HG02970 (cell line): ENCODE measurements around the gene PDE4D.
"Not testable (repeated sequence)": the region's sequence is repeated elsewhere in the genome, so short reads cannot be mapped to it uniquely, and the experiment has no call there.

Source experiments
- ATAC-seq: cut with Tn5 transposase; IDR thresholded peaks from one replicate; pipeline ENCODE4 v1.9.1; 2021; ENCODE audit warnings: mild to moderate bottlenecking, moderate library complexity, moderate number of reproducible peaks; ENCODE audit not compliant: unreplicated experiment, low FRiP score

Gene PDE4D

DNA sequence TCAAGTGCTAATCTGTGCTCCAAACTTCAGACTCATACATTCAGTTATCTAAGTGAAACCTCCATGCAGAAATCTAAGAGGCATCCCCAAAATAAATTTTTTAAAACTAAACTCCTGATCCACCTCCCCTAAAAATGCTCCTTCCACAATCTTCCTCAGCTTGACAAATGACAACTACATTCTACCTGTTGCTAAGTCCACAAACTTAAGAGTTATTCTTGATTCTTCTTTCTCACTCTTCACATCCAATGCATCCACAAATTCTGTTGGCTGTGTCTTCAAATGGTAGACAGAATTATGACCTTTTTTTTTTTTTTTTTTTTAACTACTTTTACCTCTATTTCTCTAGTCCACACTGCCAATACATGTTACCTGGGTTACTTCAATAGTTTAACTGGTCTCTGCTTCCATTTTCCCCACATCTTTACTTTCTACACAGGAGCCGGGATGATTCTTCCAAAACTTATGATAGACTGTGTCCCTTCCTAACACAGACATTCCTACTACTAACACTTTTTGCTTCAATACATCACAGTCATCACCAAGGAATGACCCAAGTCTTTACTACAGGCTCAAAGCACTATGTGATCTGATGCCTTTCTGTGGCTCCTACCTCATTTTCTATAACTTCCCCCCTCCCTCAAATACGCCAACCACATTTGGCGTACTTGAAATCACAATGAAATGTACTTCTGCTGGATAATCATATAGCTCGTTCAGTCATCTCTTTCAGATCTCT is 143.6 kb downstream of the PDE4D start:
- ATAC-seq = no peak

DNA sequence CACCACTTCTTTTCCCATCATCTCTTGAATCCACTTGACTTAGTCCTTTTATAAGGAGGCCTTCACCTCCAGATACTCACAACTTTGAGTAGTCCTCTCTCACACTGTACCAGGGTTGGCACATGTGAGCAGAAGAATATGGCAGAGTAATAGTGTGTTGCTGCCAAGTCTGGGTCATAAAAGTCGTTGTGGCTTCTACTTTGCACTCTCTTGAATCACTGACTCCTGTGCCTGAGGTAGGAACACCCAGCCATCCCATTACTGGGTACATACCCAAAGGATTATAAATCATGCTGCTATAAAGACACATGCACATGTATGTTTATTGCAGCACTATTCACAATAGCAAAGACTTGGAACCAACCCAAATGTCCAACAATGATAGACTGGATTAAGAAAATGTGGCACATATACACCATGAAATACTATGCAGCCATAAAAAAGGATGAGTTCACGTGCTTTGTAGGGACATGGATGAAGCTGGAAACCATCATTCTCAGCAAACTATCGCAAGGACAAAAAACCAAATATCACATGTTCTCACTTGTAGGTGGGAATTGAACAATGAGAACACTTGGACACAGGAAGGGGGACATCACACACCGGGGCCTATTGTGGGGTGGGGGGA is 145.4 kb downstream of the PDE4D start:
- ATAC-seq = not testable (repeated sequence)

GRCh38 chr5:59746241-59746765 is 147.2 kb downstream of the PDE4D start:
- no peak for ATAC-seq

- no peak for ATAC-seq
Measured at GRCh38 chr5:59745415-59745863, 148.1 kb downstream of the PDE4D start.

DNA sequence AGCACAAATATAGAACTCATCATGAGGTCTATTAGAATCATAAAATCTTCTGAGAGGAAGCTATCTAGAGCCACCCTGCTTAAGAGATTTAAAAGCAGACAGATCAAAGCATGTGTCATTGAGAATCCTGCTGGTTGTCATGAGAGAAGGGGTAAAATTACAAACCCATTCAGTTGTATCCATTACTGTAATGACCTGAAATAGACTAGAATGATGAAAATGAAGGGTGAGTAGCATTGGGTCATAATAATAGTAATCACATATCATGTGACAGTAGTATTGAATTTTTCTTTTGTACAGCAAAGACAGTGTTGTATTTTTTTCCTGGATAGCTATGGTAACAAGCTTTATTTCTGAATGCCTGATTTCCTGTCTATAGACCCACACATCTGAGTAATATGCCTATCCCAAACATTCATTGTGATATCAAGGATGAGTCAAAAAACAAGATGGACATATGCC is 149.0 kb downstream of the PDE4D start:
- ATAC-seq = no peak

- no peak for ATAC-seq
Measured at GRCh38 chr5:59741599-59741998, 151.9 kb downstream of the PDE4D start.

- ATAC-seq = no peak
Measured at GRCh38 chr5:59738024-59738423, 155.5 kb downstream of the PDE4D start.

GRCh38 chr5:59732806-59733205 is 160.7 kb downstream of the PDE4D start:
- ATAC-seq = no peak

DNA sequence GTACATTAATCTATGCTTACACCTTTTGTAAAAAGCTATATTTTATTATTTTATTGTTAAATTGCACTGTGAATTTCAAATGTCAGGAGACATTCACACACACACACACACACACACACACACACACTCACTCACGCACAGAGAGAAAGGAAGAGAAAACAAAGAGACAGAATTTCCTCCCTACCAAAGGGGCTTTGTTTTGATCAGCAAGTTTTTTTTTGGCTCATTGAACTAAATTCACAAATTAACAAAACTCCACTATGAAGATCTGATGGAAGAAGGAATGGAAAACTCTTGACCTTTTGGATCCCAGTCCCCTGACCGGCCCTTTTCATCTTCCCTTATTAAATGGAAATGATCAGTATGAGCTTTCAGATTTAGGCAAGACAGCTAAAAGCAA is 161.2 kb downstream of the PDE4D start:
- ATAC-seq = no peak

DNA sequence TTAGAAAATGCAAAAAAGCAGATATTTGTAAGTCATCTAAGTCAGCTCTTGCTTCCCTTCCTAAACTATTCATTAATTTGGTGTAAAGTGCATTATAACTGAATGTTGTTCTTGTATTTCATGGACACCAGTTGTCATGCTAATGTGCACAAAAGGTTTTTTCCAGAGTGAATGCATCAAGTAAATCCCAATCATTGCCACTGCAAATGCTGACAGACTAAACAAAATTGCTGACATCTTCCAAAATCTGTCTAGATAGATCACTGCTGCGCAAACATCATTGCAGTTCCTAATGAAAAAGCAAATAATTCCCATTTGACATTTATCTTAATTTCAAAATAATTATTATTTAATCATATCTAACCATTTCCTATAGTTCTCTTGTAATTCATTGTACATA is 161.7 kb downstream of the PDE4D start:
- no peak for ATAC-seq

- no peak for ATAC-seq
Measured at GRCh38 chr5:59729820-59730219, 163.7 kb downstream of the PDE4D start.

- no peak for ATAC-seq
Measured at GRCh38 chr5:59729357-59729756, 164.2 kb downstream of the PDE4D start.

DNA sequence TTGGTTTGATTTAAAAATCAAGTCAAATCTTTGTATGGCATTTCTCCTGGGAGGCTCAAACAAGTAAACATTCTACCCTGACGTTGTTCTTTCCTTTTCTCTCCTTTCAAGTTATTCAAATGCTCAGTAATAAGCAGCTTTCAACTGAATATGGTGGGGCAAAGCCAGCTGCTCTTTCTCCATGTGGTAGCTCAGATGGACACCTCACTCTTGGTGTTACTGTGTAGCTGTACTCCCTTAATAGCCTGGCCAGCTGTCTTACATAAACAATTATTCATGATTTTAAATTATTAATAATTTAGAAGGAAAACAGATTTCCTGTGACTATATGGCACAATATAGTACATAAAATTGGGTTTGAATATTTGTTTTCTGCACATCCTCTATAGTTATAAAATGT is 165.2 kb downstream of the PDE4D start:
- ATAC-seq = no peak

DNA sequence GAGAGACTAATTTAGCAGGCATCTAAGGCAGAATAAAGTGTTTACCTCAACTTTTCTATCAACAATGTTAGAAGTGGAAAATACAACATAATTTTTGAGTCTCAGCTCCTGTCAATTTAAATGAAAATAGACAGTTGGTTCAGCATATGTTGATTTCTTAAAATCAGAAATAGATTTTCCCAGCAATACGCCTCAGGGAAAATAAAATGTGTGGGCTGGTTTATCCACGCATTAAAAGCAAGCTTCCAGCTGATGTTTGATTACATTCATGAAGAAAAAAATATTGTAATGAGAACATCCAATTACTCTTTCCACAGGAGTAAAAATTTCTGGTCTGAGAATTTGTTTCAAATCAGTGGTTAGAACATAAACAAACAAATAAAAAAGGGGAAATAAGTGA is 166.3 kb downstream of the PDE4D start:
- ATAC-seq = no peak

DNA sequence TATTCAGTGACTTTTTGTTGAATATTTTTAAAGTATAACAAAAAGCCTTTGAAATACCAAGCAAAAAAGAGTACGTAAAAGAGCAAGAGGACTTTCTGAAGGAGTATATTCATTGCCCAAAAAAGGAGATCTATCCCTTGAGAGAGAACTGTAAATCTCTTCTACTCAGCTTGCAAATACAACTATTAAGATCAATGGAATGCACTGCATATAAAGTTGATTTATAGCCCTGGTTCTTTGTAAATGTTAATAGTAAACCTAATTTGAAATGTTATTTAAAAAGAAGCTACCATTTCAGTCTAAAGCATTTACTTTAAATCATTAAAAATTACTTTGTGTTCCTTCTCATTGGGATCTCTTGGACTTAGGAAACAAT is 168.1 kb downstream of the PDE4D start:
- no peak for ATAC-seq

GRCh38 chr5:59724482-59725391 is 168.8 kb downstream of the PDE4D start:
- no peak for ATAC-seq

GRCh38 chr5:59722874-59723273 is 170.7 kb downstream of the PDE4D start:
- no peak for ATAC-seq

GRCh38 chr5:59721741-59722140 is 171.8 kb downstream of the PDE4D start:
- no peak for ATAC-seq

DNA sequence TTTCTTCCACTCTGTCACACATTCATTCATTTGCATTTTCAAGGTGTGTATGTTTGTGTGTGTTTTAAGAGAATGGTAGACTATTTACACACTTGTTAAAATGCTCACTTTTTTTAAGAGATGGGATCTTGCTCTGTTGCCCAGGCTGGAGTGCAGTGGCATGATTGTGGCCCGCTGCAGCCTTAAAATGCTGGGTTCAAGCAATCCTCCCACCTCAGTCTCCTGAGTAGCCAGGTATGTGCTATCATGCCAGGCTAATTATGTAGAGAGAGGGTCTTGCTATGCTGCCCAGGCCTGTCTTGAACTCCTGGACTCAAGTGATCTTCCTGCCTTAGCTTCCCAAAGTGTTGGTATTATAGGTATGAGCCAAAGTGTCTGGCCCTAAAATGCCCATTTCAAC is 173.5 kb downstream of the PDE4D start:
- ATAC-seq = no peak

GRCh38 chr5:59716966-59717500 is 176.5 kb downstream of the PDE4D start:
- ATAC-seq = no peak

DNA sequence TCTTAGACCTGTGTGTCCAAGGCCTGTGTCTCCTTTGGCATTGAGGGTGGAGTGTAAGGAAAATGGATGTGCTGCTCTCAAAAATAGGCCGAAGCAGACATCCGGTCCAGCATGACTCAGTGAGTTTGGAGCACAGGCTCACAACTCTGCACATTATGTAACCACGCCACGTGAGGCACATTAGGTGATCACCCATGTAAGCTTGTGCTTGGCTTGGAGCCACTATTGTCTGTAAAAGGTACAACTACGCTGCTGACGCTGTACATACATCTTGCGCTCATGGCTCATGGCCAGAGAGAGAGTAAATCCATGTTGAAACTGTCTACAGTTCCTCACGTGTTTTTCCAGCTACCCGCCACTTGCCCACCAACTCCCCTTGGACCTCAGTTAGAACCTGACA is 177.5 kb downstream of the PDE4D start:
- no peak for ATAC-seq
